Measurements from ENCODE around the gene ACRBP. TPM values are rescaled to one million over a fixed set of nuclear protein-coding genes. Genes with fewer than 3 reads are reported as not detected.

ACRBP gene
- total and polyA plus RNA-seq, 2 donors (not counting 1 experiment from before 2014, with no cell fraction given): 10.7 to 12.3 TPM

DNA sequence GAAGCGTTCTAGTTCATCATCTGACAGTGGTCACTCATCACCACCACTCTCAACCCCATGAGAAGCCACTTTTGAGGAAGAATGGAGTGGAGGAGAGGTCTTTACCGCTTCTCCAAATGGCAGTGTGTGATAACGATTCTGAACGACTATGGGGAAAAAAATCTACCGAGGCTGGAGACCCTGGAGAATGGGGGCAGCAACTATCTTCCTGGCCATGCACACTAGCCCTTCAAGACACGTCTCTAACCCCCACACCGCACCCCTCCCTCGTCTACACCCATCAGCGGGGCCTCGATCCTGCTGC, 15.3 kb upstream of the ACRBP start:
- ChIA-PET CTCF (interaction anchor here (2.9 kb wide), 1 partner anchor 27 kb away, joined by 10 read pairs; the partner anchor contains the start of gene ZNF384), POLR2A (interaction anchor here (0.7 kb wide), 1 partner anchor 189 kb away, joined by 3 read pairs; the partner anchor contains the start of gene USP5)
- Mint-ChIP-seq H3K4me1 (peaks cover 28% of the 10 kb centered on the region), H3K4me3 (peak overlapping the region; percentile 93), H3K27me3 (no peaks in the 10 kb centered on the region), H3K9me3 (ENCODE audit: insufficient read depth) (no peaks in the 10 kb centered on the region), H3K27ac (peak overlapping the region; percentile 92)
- WGBS (ENCODE audit: insufficient coverage): 0% methylated on average over 7 of the region's 10 CpGs
- DNase-seq (no peak), ATAC-seq (ENCODE audit: low read depth) (peak; percentile 50)
- Histone ChIP-seq H3K79me2 (ENCODE audit: control insufficient read depth, insufficient read depth, low read length) (peaks cover 51% of the 10 kb centered on the region), H2AFZ (ENCODE audit: insufficient read depth, low read depth, low read length, poor library complexity, severe bottlenecking) (peak overlapping the region; percentile 96), H3K9ac (ENCODE audit: low read length) (peak overlapping the region; percentile 81), H3K4me3 (ENCODE audit: control extremely low read depth in 1 of 5, extremely low read depth in 1 of 5, insufficient read depth in 1 of 5, low read depth in 2 of 5, low read length in 4 of 5) (peak overlapping the region; percentile 62 to 94 (median 90)), H3K4me1 (ENCODE audit: control insufficient read depth in 2 of 2, insufficient read depth in 2 of 2, low read length in 2 of 2) (peaks cover 15 to 19% of the 10 kb centered on the region in 2 donors), H3K9me3 (ENCODE audit: control extremely low read depth in 1 of 3, control insufficient read depth in 2 of 3, insufficient read depth in 1 of 3, low read length in 2 of 3) (no peaks in the 10 kb centered on the region), H3K27me3 (replicated peaks in 1 of 4; ENCODE audit: control extremely low read depth in 1 of 4, control insufficient read depth in 3 of 4, insufficient read depth in 4 of 4, low read length in 3 of 4) (no peaks in the 10 kb centered on the region), H3K27ac (ENCODE audit: low read length in 2 of 2) (peak overlapping the region; percentile 62 to 76), H3K4me2 (replicated peaks; ENCODE audit: low read depth, low read length, poor library complexity, severe bottlenecking) (peak overlapping the region; percentile 84), H4K20me1 (ENCODE audit: control insufficient read depth, insufficient read depth, low read length, poor library complexity, severe bottlenecking) (peaks cover 10% of the 10 kb centered on the region), H3K36me3 (replicated peaks in 1 of 2; ENCODE audit: control extremely low read depth in 1 of 2, control insufficient read depth in 1 of 2, extremely low read depth in 1 of 2, insufficient read depth in 2 of 2, low read length in 1 of 2) (peaks cover 0 to 20% of the 10 kb centered on the region in 2 experiments)
- intact Hi-C loops (cut with micrococcal nuclease): no loop called here
- TF ChIP-seq EZH2 (IDR thresholded peaks at IDR 0.05; ENCODE audit: borderline replicate concordance, insufficient read depth, low read depth, low read length, poor library complexity, severe bottlenecking): no peak
- TF ChIP-seq, protein P1, sequence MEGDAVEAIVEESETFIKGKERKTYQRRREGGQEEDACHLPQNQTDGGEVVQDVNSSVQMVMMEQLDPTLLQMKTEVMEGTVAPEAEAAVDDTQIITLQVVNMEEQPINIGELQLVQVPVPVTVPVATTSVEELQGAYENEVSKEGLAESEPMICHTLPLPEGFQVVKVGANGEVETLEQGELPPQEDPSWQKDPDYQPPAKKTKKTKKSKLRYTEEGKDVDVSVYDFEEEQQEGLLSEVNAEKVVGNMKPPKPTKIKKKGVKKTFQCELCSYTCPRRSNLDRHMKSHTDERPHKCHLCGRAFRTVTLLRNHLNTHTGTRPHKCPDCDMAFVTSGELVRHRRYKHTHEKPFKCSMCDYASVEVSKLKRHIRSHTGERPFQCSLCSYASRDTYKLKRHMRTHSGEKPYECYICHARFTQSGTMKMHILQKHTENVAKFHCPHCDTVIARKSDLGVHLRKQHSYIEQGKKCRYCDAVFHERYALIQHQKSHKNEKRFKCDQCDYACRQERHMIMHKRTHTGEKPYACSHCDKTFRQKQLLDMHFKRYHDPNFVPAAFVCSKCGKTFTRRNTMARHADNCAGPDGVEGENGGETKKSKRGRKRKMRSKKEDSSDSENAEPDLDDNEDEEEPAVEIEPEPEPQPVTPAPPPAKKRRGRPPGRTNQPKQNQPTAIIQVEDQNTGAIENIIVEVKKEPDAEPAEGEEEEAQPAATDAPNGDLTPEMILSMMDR (IDR thresholded peaks at IDR 0.05): no peak

DNA sequence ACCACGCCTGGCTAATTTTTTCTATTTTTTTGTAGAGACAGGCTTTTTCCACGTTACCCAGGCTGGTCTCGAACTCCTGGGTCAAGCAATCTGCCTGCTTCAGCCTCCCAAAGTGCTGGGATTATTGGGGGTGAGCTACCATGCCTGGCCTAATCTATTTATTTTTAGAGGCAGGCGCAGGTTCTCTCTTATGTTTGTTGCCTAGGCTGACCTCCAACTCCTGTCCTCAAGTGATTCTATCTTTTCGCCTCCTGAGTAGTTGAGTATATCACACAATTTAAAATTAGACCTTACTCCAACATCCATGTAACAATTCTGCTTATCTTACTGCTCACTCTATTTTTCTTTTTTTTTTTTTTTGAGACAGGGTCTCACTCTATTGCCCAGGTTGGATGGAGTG, 6.8 kb upstream of the ACRBP start:
- peaks cover 8% of the 10 kb centered on the region for H3K4me1 Mint-ChIP-seq
- H4K20me1 ChIP-seq (ENCODE audit: control insufficient read depth, insufficient read depth, low read length, poor library complexity, severe bottlenecking): peaks cover 22% of the 10 kb centered on the region
- H2AFZ ChIP-seq (ENCODE audit: insufficient read depth, low read depth, low read length, poor library complexity, severe bottlenecking): no peak overlapping the region
- H3K27me3 ChIP-seq (replicated peaks in 1 of 4; ENCODE audit: control extremely low read depth in 1 of 4, control insufficient read depth in 3 of 4, insufficient read depth in 4 of 4, low read length in 3 of 4): no peaks in the 10 kb centered on the region
- H3K27ac Mint-ChIP-seq: no peak overlapping the region
- ATAC-seq (ENCODE audit: low read depth) (no peak), DNase-seq (no peak)
- H3K4me2 ChIP-seq (replicated peaks; ENCODE audit: low read depth, low read length, poor library complexity, severe bottlenecking): no peak overlapping the region
- no peaks in the 10 kb centered on the region for H3K4me1 ChIP-seq (ENCODE audit: control insufficient read depth in 2 of 2, insufficient read depth in 2 of 2, low read length in 2 of 2)
- WGBS (ENCODE audit: insufficient coverage): 83% methylated on average over 1 of the region's 5 CpGs
- H3K4me3 Mint-ChIP-seq: no peak overlapping the region
- peaks cover 3 to 62% of the 10 kb centered on the region in 2 experiments for H3K36me3 ChIP-seq (replicated peaks in 1 of 2; ENCODE audit: control extremely low read depth in 1 of 2, control insufficient read depth in 1 of 2, extremely low read depth in 1 of 2, insufficient read depth in 2 of 2, low read length in 1 of 2)
- no peak overlapping the region for H3K4me3 ChIP-seq (ENCODE audit: control extremely low read depth in 1 of 5, extremely low read depth in 1 of 5, insufficient read depth in 1 of 5, low read depth in 2 of 5, low read length in 4 of 5)
- peaks cover 47% of the 10 kb centered on the region for H3K79me2 ChIP-seq (ENCODE audit: control insufficient read depth, insufficient read depth, low read length)
- TF ChIP-seq EZH2 (IDR thresholded peaks at IDR 0.05; ENCODE audit: borderline replicate concordance, insufficient read depth, low read depth, low read length, poor library complexity, severe bottlenecking): no peak
- POLR2A ChIA-PET: interaction anchor here (0.7 kb wide), 1 partner anchor 212 kb away, joined by 3 read pairs; no protein-coding TSS in a partner anchor
- no peaks in the 10 kb centered on the region for H3K9me3 ChIP-seq (ENCODE audit: control extremely low read depth in 1 of 3, control insufficient read depth in 2 of 3, insufficient read depth in 1 of 3, low read length in 2 of 3)
- CTCF ChIA-PET: interaction anchor here (1.0 kb wide), 1 partner anchor 19 kb away, joined by 3 read pairs; the partner anchor contains the start of gene LPAR5
- no peak overlapping the region for H3K9ac ChIP-seq (ENCODE audit: low read length)
- no peaks in the 10 kb centered on the region for H3K9me3 Mint-ChIP-seq (ENCODE audit: insufficient read depth)
- no peaks in the 10 kb centered on the region for H3K27me3 Mint-ChIP-seq
- no peak overlapping the region for H3K27ac ChIP-seq (ENCODE audit: low read length in 2 of 2)
- intact Hi-C loops (cut with micrococcal nuclease): no loop called here

Data from B cell (primary cell).